RPMI8226 (cell line): Measurements from ENCODE around the gene PAPSS2.

Source experiments
- DNase-seq: peaks from one replicate; pipeline ENCODE4 v3.0.0-alpha.2; 2015

The PAPSS2 gene

DNA sequence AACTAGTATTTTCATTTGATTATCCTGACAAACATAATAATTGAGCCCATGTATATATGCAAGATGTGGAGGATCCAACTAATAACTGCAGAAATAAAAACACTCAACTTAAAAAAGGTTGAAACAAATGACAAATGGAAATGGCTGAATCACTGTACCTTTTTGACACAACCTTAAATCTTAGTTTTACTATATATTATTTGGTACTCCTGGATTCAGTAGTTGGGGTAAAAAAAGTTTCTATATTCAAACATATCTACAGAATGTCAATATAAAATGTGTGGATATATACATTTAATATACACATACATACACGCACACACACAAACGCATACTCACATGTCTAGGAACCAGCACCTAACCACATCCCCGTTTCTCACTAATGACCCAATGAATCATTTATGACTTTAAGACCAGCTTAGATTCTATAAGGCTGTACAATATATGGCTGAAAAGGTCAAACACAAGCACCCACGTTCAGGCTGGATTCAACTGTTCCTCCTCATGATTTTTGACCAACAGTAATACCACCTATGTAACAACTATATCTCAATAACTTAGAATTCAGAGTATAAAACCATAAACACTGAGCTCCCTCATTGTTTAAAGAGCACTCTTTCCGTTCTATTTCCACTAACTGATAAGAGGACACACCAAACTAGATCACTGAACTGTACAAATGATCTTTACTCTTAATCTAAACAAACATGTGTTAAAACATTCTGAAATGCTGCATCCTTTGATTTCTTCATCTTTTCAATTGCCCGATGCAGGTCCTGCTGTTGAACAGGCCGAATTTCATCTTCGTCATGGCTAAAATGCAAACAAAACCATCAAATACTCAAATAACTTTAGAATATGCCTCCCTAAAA lies 94.6 kb downstream of the PAPSS2 start:
- DNase-seq: no peak

DNA sequence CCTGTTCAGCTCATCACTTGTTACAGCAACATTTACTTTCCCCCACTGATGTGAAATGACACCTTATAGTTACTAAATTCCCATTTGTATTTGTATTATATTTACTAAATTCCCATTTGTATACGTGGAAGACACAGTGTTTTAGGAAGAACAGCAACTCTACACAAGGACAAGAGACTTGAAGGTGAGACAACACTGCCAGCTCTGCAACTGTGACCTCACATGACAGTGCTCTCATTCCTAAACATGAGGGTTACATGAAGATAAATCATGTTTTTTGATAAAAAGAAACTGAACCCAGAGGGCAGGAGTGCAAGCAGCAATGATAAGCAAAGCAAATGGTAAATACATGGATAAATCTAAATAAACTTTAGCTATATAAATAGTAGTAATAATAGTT lies 98.0 kb downstream of the PAPSS2 start:
- no peak for DNase-seq

DNA sequence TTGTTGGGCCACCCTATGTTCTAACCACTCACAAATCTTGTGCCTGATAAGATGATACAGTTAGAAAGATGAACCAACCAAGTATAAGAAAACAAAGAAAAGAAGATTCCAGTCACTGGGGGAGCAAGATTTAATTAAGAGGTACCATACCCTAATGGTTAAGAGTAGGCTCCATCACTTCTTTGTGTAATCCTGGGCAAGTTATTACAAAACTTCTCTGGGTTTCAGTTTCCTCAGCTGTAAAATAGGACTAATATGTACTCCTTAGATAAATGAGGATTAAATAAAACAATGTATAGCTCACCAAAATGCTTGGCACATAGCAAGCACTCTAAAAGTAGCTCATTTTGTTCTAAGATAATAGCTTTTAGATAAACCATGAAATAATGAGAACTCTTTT lies 99.9 kb downstream of the PAPSS2 start:
- DNase-seq: no peak

DNA sequence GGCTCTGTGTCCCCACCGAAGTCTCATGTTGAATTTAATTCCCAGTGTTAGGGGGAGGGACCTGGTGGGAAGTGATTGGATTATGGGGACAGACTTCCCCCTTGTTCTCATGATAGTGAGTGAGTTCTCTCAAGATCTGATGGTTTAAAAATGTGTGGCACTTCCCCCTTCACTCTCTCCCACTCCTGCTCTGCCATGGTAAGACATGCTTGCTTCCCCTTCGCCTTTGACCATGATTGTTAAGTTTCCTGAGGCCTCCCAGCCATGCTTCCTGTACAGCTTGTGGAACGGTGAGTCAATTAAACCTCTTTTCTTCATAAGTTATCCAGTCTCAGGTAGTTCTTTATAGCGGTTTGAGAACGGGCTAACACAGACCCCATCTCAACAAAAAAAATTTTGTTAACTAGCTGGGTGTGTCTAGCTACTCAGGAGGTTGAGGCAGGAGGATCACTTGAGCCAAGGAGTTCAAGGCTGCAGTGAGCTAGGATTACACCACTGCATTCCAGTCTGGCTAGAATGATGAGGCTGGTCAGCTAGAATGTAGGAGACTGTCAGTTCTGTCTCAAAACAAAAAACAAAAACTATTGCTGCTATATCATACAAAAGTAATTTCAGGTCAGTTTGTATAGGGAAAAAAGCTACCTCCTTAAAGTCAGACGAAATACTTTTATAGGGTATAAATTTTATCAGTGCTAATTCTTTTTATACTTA lies 100.7 kb downstream of the PAPSS2 start:
- no peak for DNase-seq

DNA sequence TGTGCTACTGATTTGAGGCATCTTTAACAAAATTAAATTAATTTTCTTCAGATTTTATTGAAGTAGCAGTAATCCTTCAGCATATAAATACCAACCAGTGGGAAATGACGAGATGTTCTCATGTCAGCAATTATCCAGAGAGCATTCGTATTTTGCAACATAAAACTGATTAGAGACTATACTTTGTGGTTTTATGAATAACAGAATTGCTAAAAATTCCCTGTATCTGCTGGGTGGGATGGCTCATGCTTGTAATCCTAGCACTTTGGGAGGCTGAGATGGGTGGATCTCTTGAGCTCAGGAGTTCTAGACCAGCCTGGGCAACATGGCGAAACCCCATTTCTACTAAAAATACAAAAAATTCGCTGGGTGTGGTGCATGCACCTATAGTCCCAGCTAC lies 101.5 kb downstream of the PAPSS2 start:
- DNase-seq: no peak

DNA sequence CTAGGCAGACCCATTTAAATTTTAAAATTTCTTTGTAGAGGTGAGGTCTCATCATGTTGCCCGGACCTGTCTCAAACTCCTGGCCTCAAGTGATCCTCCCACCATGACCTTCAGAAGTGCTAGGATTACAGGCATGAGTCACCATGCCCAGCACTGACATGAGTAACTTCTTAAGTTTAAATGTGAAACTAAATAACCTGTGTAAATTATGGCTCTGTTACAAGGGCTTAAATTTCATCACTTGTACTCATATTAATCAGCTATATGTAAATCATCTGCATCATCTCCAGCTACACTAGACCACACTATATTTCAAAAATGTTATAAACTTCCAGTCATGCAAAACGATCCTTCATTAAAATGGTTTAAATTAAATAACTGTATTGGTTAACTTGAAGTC lies 102.2 kb downstream of the PAPSS2 start:
- no peak for DNase-seq

DNA sequence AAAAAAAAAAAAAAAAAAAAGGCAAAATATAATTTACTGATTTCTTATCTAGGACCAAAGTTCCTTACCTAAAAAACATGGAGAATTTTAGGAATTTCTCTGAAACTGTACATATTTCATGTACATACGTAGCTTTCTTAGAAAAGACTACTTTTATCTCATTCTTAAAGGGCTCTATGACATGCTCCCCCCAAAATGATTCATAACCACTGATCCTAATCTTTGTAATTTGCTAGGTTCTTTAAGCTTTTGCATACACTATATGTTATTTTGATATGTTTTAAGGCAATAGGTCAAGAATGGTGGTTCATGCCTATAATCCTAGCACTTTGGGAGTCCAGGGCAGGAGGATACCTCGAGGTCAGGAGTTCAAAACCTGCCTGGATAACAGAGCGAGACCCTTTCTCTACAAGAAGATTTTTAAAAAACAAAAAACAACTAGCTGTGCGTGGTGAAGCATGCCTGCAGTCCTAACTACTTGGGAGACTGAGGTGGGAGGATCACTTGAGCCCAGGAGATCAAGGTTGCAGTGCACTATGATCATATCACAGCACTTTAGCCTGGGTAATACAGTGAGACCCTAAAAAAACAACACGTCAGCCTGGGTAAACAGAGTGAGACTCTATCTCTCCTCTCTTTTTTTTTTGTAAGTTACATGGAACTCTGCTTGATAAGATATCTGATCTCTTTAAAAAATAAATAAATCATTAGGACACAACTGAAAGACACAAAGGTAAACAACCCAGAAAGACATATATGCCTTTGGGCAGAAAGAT lies 103.6 kb downstream of the PAPSS2 start:
- DNase-seq: no peak

DNA sequence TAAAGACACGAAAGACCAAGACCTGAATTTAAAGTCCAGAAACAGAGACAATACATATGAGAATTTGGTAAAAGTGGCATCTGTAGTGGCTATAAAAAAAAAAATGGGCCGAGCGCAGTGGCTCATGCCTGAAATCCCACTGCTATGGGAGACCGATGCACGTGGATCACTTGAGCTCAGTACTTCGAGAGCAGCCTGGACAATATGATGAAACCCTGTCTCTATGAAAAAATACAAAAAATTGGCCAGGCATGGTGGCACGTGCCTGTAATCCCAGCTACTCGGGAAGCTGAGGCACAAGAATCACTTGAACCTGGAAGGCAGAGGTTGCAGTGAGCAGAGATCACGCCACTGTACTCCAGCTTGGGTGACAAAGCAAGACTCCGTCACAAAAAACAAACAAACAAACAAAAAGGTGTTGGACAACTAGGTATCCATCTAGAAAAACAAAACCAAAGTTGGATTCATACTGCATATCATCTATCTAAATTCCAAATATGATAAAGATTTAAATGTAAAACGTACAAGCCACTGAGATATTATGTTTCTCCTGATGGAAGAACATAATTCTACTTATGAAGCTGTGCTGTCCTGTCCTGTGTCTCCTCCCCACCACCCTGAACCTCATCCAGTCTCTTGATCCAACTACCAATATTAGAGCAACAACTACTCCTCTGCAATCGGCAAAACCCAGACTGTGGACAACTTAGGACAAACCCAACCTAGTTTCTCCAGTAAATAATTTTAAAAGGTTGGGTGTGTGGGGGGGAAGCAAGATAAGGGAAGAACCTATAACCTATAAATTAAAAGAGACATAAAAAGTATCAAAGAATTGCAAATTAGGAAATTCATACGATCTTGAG lies 104.6 kb downstream of the PAPSS2 start:
- no peak for DNase-seq

DNA sequence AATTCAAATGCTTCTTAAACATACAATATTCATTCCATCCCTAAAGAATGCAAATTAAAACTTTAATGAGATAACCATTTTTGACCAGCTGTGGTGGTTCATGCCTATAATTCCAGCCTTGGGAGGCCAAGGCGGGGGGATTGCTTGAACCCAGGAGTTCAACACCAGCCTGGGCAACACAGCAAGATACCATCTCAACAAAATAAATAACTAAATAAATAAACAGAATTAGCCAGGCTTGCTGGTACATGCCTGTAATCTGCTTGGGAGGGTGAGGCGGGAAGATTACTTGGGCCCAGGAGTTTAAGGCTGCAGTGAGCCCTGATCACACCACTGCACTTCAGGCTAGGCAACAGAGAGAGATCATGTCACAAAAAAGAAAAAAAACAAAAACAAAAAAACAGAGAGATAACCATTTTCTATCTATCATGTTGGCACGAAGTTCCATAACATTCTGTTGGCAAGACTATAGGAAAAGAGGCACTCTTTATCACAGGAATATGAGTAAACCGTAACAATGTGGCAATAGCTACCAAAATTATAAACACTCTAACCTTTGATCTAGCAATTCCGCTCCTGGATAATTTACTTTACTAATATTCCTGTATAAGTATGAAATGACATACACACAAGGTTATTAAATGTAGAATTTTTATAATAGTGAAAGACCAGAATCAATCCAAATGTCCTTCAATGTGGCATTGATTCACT lies 106.1 kb downstream of the PAPSS2 start:
- no peak for DNase-seq

DNA sequence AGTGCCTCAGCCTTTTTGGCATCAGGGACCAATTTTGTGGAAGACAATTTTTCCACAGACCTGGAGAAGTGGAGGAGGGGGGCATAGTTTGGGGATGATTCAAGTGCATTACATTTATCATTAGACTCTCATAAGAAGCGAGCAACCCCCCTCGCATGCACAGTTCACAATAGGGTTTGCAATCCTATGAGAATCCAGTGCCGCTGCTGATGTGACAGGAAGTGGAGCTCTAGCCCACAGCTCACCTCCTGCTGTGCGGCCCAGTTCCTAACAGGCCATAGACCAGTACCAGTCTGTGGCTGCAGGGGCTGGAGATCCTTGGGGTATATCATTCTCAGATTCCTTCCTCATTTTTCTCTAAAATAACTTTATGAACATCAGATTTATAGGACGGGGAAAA lies 107.6 kb downstream of the PAPSS2 start:
- DNase-seq: no peak

DNA sequence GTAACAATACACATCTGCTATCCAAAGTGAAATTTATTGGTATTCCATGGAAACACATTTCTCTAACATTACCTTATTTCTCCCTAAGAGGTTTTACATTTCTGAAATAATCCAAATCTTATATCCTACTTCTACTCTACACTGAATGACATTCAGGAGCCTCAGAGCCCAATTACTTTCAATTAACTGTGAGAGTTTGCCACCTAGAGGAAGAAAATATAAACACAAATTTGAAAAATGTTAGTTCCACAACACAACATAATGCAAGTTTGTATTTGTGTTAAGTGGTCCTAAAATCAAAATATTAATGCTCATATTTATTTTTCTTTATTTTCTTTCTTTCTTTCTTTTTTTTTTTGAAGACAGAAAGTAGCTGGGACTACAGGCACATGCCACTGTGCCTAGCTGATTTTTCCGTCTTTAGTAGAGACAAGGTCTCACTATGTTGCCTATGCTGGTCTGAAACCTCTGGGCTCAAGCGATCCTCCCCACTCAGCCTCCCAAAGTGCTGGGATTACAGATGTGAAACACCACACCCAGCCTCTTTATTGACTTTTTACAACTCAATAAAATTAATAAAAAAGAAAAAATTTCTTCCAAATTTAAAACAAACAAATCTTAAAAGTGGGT lies 112.3 kb downstream of the PAPSS2 start:
- no peak for DNase-seq

DNA sequence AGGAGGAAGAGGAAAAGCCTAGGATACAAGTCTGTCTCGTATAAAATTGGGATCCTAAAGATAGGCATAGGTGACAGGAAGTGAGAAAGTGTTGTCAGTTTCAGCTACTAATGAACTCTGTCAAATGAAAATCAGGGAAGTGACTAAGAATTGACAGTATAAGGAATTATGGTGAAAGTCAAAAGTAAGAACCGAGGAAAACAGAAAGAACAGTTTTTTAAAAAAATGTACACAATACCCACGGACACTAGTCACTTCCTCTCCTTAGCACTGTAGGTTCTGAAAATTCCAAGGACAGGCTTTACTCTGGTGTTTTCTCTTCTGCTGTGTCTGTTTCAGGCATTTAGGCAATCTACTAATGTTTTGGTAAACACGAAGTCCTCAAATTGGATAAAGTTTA lies 116.1 kb downstream of the PAPSS2 start:
- no peak for DNase-seq

DNA sequence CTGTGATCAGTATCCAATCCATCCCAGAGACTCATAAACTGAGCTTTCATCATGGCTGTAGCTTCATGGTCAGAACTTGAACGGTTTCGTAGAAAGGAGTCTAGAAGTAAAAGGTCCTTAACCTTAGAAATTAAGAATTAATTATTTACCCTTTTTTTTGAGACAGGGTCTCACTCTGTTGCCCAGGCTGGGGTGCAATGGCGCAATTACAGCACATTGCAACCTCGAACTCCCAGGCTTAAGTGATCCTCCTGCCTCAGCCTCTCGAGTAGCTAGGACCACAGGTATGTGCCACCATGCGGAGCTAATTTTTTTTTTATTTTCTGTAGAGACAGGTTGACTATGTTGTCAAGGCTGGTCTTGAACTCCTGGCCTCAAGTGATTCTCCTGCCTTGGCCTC lies 116.7 kb downstream of the PAPSS2 start:
- DNase-seq: no peak

DNA sequence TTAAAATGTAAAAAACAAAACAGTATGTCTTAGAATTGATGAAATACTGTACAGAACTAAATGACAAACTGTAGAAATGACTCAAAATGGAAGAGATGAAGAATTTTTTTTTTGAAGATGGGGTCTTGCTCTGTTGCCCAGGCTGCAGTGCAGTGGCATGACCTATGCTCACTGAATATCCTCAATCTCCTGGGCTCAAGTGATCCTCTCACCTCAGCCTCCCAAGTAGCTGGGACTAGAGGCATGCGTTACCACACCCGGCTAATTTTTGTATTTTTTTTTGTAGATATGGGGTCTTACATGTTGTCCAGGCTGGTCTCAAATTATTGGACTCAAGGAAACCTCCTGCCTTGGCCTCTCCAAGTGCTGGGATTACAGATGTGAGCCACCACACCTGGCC lies 121.9 kb downstream of the PAPSS2 start:
- no peak for DNase-seq

DNA sequence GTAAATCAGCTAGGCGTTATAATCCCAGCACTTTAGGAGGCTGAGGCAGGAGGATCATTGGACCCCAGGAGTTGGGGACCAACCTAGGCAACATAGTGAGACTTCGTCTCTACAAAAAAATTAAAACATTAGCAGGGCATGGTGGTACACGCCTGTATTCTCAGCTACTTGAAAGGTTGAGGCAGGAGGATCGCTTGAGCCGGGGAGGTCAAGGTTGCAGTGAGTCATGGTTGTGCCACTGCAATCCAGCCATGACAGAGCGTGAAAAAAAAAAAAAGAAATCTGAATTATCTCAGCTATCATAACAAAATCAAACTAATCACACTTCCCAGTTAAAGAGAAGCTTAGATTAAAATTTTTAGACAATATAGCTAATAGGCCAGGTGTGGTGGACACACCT lies 123.0 kb downstream of the PAPSS2 start:
- DNase-seq: no peak

DNA sequence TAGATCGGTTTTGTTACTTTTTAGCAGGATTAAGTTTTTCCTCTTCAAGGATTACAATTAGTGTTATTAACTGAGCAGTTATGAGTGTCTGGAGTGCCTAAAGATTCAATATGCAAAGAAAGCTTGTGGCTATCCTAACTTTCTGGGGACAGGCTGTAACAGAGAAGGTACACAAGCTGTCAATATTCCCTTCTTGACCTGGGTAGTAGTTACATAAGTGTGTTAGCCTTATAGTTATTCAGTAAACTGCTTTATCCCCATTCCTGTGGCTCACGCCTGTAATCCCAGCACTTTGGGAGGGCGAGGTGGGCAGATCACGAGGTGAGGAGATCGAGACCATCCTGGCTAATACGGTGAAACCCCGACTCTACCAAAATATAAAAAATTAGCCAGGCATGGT lies 126.7 kb downstream of the PAPSS2 start:
- DNase-seq: no peak

DNA sequence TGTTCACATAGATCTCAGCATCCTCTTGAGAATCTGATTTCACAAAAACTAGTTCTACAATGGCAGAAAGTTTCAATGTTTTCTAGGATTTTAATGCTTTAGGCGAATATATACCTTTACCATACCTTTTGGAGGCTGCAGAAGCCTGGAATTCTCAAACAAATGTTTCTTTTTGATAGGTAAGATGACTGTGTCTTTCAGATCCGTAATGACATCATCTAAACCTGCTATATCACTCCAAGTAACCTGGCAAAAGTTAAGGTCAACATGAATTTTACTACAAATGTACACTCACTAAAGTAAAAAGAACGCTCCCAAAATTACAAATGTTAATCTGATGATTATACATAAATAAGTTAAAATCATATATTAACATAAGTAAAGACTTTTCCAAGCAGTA lies 130.5 kb downstream of the PAPSS2 start:
- no peak for DNase-seq

DNA sequence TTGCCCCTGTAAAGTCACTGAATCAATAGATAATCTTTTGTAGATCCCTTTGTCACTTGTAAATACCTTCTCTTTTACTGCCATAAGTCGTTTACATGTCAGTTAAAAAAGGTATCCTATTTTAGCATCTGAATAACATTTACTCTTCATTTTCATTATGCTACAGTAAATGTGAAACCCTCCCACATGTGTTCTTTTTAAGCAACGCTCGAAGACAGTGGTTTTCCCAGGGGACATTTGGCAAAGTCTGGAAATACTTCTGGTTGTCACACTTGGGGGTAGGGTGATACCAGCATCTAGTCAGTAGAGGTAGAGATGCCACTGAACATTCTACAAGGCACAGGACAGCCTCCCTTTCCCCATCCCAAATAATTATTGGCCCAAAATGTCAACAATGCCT lies 134.6 kb downstream of the PAPSS2 start:
- DNase-seq: no peak
